Liver (tissue), 3 donors: Measurements from ENCODE around the gene BFSP2.

Source experiments
- ATF3 ChIP-seq: IDR thresholded peaks from 2 replicates; pipeline ENCODE4 v1.6.1; 2016; ENCODE audit warnings: antibody characterized with exemption
- MAX ChIP-seq: IDR thresholded peaks from 2 replicates; pipeline ENCODE4 v1.6.1; 2016; ENCODE audit warnings: antibody characterized with exemption
- RXRA ChIP-seq, 2 donors: IDR thresholded peaks; 2 replicates each; pipeline ENCODE4 v1.6.1; 2017 to 2018; ENCODE audit warnings: antibody characterized with exemption in 2 of 2, mild to moderate bottlenecking in 1 of 2
- SP1 ChIP-seq: IDR thresholded peaks from 2 replicates; pipeline ENCODE4 v1.6.1; 2018; ENCODE audit warnings: antibody characterized with exemption, mild to moderate bottlenecking
- TF ChIP-seq, protein P1 (sequence below): fragments of 150-350 bp; IDR thresholded peaks from 2 replicates; pipeline ENCODE4 v1.5.1; 2017; ENCODE audit warnings: improper control_type of control experiment, low read depth, low read length; ENCODE audit not compliant: missing input control
- donor health status: healthy.
- donor health status: healthy.

GRCh38 chr3:133457025-133457424 is 57.2 kb downstream of the BFSP2 start:
- TF ChIP-seq, protein P1, sequence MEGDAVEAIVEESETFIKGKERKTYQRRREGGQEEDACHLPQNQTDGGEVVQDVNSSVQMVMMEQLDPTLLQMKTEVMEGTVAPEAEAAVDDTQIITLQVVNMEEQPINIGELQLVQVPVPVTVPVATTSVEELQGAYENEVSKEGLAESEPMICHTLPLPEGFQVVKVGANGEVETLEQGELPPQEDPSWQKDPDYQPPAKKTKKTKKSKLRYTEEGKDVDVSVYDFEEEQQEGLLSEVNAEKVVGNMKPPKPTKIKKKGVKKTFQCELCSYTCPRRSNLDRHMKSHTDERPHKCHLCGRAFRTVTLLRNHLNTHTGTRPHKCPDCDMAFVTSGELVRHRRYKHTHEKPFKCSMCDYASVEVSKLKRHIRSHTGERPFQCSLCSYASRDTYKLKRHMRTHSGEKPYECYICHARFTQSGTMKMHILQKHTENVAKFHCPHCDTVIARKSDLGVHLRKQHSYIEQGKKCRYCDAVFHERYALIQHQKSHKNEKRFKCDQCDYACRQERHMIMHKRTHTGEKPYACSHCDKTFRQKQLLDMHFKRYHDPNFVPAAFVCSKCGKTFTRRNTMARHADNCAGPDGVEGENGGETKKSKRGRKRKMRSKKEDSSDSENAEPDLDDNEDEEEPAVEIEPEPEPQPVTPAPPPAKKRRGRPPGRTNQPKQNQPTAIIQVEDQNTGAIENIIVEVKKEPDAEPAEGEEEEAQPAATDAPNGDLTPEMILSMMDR, result no peak
- no peak for TF ChIP-seq RXRA (IDR thresholded peaks at IDR 0.05)
- no peak for TF ChIP-seq SP1
- no peak for TF ChIP-seq ATF3
- no peak for TF ChIP-seq MAX
